Fibroblast of skin of scalp (primary cell): ENCODE measurements around the gene CTDSP2.
"Not testable (repeated sequence)": the region's sequence is repeated elsewhere in the genome, so short reads cannot be mapped to it uniquely, and the experiment has no call there.

Experiments
- DNase-seq: peaks from one replicate; pipeline ENCODE4 v3.0.0-alpha.2; 2013

The CTDSP2 gene

GRCh38 chr12:57779736-57780135 lies 66.8 kb downstream of the CTDSP2 start:
- DNase-seq, result no peak

DNA sequence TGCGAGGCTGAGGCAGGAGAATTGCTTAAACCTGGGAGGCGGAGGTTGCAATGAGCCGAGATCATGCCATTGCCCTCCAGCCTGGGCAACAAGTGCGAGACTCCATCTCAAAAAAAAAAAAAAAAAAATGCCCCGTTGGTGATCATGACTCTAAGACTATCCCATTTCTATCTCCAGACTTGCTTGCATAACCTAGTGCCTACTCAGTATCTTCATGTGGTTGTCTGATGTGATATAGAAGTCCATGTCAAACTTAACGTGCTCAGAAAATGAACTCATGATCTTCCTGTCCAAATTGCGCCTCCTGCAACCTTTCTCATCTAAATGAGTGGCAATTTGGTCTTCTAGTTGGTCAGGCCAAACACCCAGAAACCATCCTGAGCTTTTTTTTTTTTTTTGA lies 68.6 kb downstream of the CTDSP2 start:
- no peak for DNase-seq

DNA sequence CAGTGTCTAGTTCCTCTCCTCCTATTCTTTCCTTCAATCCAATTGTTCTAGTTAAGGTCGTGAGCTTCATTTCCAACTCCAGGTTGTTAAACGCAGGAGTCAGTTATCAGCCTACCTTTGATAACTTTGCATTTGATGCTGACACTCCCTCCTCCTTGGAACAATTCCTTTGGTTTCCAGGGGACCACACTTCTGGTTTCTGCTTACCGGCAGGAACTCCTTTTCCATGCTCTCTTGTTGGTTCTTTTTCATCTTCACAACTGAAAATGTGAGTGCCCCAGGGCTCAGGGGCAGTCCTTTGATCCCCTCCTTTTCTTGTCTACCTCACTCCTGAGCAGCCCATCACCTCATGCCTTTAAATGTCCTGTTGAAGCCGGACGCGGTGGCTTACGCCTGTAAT lies 69.2 kb downstream of the CTDSP2 start:
- no peak for DNase-seq

DNA sequence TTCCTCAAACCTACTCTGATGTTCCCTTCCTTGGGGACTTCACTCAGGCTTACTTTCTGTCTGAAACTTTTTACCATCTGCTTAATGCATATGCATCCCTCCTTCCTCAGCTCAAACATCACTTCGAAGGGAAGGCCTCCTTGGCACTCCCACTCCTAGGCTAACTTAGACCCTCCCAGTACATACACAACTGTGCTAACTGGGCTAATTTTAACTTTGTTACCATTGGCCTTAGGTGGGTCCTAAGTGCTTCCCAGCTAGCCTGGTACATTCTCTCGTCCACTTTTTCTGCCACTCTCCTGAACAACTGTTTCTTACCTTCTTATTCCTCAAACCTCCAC lies 70.3 kb downstream of the CTDSP2 start:
- no peak for DNase-seq

- DNase-seq, result no peak
Measured at GRCh38 chr12:57775563-57776246, 70.8 kb downstream of the CTDSP2 start.

DNA sequence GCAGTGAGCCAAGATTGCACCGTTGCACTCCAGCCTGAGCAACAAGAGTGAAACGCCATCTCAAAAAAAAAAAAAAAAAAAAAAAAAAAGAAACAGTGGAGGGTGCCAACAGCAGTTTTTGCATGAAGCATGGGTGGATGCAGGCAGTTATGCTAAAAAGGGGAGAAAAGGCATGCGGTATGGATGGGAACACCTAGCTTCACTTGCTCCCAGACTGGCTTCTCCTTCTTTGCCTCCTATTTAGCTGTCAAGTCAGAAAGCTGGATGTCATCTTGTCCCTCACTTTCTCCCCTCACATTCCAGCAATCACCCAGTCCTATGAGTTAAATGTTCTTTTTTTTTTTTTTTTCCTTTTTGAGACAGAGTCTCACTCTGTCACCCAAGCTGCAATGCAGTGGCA lies 71.5 kb downstream of the CTDSP2 start:
- no peak for DNase-seq

GRCh38 chr12:57774634-57775033 lies 71.9 kb downstream of the CTDSP2 start:
- DNase-seq, result not testable (repeated sequence)

DNA sequence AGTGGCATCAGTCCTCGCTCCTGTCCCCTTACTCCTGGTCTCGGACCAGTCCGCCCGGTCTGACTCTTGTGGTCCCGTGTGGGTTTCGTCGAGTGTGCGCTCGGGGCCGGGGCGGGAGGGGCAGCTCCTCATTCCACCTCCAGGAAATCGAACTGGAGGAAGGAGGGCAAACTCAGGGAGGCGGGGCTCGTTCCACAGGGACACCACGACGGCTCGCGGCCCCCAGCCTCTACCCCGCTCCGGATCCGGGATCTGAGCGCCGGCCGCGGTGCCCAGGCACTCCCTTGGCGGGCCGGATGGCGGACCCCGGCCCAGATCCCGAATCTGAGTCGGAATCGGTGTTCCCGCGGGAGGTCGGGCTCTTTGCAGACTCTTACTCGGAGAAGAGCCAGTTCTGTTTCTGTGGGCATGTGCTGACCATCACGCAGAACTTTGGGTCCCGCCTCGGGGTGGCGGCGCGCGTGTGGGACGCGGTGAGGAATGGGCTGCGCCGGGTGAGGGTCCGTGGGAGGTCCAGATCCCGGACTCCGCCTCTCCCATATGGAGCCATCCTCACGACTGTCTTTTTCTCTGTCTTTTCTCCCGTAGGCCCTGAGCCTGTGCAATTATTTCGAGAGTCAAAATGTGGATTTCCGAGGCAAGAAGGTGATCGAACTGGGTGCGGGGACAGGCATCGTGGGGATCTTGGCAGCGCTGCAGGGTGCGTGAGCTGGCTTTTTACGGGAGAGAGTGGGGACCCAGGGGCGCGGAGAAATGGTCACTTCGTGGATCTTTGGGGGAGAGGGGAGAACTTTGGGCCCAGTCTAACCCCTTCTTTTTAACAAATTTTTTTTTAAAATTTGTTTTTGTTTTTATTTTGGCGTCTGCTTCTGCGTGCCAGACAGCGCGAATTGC lies 73.9 kb downstream of the CTDSP2 start, which contains the start of gene EEF1AKMT3:
TSS of gene EEF1AKMT3 (plus strand) at position 186 of the 894 bp plus-strand sequence. CDS start at position 297, 111 bp downstream.
- DNase-seq, result peak; percentile 60

DNA sequence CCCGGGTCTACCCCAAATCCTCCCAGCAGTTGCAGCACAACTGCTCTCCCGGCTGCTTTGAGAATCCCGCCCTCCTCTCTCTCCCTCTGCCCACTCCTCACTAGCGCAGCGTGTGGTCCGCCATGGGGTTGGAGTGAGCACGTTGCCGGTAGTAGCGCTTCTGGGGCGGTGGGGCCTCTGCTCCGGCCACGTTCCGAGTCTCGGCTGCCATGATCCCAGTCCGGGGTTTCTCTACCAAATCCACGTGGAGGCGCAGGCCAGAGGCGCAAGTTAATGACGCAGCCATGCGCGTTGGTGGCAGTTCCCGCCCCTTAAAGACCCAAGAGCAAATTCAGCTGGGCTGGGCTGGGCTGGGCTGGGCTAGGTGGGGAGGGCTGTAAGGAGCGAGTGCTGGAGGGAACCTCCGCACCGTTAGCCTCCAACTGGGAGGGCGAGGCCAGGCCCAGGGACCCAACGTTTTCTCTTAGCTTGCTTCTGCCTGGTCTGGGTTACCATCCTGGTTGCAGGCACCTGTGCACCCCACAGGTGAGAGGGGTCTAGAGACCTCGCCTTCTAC lies 74.6 kb downstream of the CTDSP2 start, which contains the start of gene METTL1:
TSS of gene METTL1 (minus strand) at position 233 of the 556 bp plus-strand sequence. CDS start at position 211, 22 bp downstream.
- DNase-seq, result peak; percentile 98

GRCh38 chr12:57771236-57771872 lies 75.2 kb downstream of the CTDSP2 start:
- DNase-seq, result peak; percentile 93

DNA sequence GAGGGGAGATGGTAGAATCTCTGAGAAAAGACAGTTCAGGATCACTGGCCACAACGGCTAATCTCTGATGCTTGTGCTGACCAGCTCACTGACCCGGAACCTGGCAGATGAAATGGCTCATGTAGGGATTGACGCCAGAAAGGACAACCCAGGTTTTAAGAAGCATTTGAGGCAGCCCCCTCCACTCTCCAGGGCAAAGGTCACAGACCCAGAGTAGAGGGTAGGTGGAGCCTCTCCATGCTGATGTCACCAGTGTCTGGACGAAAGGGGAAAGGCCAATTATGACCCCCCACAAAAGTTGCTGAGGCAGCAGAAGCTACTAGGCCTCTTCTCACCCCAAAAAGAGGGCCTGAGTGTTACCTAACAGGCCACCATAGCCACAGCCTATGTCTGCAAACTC lies 75.8 kb downstream of the CTDSP2 start:
- DNase-seq, result no peak
